GM10248 (cell line): ENCODE results near the gene KNCN.

Experiments
- CTCF ChIA-PET: fragments of 300-600 bp; sonication (Branson Sonifier 250); formaldehyde crosslinking; extraction: SDS; loops from one replicate; lab custom pipeline; 2021; ENCODE audit warnings: antibody characterized with exemption; lab: Yijun Ruan, JAX
- POLR2A ChIA-PET: fragments of 350-650 bp; sonication (Branson Sonifier 250); formaldehyde crosslinking; extraction: SDS; loops from one replicate; lab custom pipeline; 2020; ENCODE audit warnings: antibody characterized with exemption; lab: Yijun Ruan, JAX
- DNase-seq: peaks from one replicate; pipeline ENCODE4 v3.0.0; 2012; ENCODE audit errors: extremely low spot score
- TF ChIP-seq, protein P1 (sequence below): IDR thresholded peaks from 2 replicates; pipeline ENCODE4 v1.5.1; 2012; ENCODE audit warnings: mild to moderate bottlenecking, low read depth; ENCODE audit errors: extremely low read depth, missing control alignments, control extremely low read depth

Gene KNCN

GRCh38 chr1:46558966-46559365 lies 7.5 kb upstream of the KNCN start:
- TF ChIP-seq, protein P1, sequence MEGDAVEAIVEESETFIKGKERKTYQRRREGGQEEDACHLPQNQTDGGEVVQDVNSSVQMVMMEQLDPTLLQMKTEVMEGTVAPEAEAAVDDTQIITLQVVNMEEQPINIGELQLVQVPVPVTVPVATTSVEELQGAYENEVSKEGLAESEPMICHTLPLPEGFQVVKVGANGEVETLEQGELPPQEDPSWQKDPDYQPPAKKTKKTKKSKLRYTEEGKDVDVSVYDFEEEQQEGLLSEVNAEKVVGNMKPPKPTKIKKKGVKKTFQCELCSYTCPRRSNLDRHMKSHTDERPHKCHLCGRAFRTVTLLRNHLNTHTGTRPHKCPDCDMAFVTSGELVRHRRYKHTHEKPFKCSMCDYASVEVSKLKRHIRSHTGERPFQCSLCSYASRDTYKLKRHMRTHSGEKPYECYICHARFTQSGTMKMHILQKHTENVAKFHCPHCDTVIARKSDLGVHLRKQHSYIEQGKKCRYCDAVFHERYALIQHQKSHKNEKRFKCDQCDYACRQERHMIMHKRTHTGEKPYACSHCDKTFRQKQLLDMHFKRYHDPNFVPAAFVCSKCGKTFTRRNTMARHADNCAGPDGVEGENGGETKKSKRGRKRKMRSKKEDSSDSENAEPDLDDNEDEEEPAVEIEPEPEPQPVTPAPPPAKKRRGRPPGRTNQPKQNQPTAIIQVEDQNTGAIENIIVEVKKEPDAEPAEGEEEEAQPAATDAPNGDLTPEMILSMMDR: no peak
- ChIA-PET POLR2A (no interaction called here), CTCF (interaction anchor here (1.0 to 2.0 kb wide), 5 partner anchors 11 to 167 kb away, joined by 3 to 7 read pairs (median 3); no protein-coding TSS in a partner anchor)
- DNase-seq: no peak

DNA sequence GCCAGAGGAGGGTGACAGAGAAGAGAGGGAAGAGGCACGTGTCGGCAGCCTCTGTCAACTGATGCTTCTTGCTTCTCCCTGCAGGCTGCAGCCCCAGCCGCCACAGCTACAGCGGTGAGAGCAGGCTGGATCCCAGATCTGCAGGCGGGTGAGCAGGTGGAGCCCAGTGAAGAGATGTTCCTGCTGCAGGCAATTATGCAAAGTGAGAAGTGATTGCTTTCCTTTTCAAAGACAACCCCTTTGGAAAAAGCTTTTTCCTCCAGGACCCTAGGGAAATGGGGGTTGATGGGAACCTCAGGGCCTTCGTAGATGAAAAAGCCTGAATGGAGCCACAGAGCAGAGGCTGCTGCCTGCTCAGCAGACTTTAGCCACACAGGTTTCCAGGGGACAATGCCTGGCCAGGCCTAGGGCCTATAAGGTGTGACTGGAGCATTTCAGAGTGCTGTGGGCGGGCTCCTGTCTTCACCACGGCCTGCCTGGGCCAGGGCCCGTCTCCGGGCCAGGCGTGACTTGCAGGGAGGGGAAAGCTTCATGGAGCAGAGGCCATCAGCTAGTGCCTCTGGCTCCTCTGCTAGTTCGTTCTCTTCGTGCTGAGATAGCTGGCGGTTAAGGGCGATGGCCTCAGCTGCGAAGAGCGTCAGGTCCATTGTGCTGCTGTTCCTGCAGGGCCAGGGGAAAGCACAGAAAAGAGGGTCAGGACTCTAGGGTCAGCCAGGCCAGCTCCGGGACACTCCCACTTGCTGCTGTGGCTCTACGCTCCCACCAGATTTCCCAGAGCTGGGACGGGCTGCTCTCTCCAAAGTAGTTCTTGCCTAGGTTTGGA lies 6.9 kb upstream of the KNCN start:
- TF ChIP-seq, protein P1: no peak
- CTCF ChIA-PET: interaction anchor here (1.0 to 2.0 kb wide), 5 partner anchors 10 to 167 kb away, joined by 3 to 7 read pairs (median 3); no protein-coding TSS in a partner anchor
- POLR2A ChIA-PET: no interaction called here
- no peak for DNase-seq

DNA sequence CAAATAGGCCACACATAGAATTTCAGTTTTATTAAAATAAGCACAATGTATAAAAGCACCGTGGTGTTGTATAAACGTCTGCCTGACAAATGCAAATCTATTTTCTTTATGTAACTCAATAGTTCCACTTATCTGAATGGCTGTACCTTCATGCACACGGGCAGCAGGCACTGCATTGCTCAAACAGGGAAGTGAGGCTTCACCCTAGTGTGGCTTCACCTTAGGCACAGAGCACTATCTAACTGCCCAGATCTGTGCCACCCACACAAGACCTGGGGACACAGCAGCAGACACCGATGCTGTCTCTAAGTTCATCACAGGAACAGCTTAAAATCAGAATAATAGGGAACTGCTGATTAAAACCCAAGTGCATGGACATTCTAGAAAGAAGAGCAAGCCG lies 6.0 kb upstream of the KNCN start:
- TF ChIP-seq, protein P1: no peak
- POLR2A ChIA-PET: no interaction called here
- no peak for DNase-seq
- CTCF ChIA-PET: no interaction called here

GRCh38 chr1:46556822-46557221 lies 5.4 kb upstream of the KNCN start:
- CTCF ChIA-PET: no interaction called here
- DNase-seq: no peak
- TF ChIP-seq, protein P1: no peak
- POLR2A ChIA-PET: no interaction called here

DNA sequence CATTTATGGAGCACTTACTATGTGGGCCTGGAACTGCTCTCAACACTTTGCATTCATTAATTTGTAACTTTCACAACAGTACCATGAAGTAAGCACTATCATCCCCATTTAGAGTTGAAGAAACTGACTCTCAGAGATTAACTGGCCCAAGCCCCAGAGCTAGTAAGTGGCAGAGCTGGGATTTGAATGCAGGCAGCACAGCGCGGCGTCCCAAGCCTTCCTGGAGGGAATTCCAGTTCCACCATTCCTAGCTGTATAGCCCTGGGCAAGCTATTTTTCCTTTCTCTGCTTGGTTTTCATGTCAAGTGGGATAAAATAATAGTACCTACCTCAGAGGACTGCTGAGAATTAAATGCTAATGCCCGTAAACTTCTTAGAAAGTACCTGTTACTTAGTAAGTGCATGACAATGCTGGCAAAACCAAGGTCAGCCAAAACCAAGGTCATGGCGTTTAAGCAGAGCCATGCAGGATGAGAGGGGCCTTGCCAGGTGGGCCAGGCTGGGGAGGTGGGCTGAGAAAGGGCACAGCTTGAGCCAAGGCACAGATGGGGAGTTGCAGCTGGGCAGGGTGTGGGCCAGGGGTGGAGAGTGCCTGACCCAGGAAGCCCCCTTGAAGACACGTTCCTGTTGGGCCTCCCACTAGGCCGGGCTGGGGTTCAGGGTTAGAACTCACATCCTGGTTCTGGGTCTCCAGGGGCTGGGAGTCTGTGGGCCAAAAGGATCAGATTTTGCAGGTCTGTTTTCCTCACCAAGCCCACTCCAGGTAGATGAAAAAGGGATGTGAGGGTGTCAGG lies 4.6 kb upstream of the KNCN start:
- TF ChIP-seq, protein P1: no peak
- ChIA-PET CTCF (interaction anchor here (0.7 kb wide), 1 partner anchor 21 kb away, joined by 3 read pairs; a partner anchor contains a TSS), POLR2A (no interaction called here)
- DNase-seq: no peak

DNA sequence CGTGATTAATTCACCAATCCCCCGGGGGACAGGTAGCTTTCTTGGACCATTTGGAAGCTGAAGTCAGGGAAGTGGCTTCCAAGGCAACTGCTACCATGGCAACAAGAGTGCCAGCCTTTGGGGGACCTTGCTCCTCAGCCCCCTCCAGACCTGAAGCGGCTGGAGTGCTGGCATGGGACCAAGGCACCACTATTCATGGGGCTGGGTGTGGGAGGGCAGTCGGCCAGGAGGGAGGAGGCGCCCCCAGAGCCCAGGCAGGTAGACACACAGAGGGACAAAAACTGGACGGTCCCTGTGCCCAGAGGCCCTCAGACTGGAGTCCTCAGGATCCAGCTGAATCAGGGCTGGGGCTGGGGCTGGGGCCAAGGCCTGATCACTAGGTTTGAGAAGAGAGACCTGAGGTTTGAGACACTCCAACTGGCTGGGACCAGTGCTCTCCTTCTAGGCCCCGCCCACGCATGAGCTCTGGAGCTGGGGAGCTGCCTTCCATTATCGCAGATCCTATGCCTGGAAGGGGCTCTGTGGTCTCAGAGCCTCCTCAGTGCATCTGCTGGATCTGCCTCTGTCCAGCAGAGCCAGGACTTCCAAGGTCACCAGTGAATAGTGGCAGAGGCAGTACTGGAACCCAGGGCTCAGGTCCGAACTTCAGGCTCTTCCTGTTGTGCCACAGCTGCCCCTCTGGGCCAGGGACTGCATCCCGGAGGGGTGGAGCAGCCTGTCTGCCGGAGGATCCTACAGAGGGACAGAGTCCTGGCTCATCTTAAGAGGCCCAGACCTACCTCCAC lies 3.3 kb upstream of the KNCN start:
- POLR2A ChIA-PET: no interaction called here
- CTCF ChIA-PET: interaction anchor here (0.7 kb wide), 1 partner anchor 20 kb away, joined by 3 read pairs; a partner anchor contains a TSS
- TF ChIP-seq, protein P1: no peak
- DNase-seq: no peak
